Measurements from ENCODE around the gene OSBPL3.
"Not testable (repeated sequence)": the region's sequence is repeated elsewhere in the genome, so short reads cannot be mapped to it uniquely, and the experiment has no call there.

Gene OSBPL3

DNA sequence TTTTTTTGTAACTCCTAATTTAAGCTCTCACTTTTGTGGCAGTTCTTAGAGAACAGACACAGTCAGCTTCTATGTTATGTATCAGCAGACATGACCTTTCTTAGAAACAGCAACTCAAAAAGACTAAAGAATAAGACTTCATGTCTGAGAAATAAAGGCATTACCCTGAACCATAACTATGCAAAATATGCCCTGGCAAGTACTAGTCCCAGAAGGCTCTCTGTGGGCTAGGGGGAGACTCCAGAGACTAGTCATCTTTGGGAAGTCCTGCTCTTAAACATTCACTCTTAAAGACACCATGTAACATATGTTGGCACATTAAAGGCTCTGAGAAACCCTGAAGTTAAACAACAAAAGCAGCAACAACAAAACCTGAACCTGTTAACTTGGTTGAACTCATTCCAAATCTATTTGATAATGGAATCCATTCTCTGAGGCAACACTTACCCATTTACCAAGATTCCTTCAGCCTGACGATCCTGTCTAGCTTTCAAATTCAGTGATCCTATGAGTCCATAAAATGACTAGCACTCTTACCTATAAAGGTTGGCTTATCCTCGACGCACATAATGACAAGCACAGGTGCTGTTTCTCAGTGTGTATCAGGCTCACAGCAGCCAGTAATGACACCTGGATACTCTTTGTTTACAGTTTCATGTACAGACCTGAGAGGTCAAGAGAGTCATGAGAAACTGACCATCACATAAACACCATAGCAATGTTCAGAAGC, 62.3 kb downstream of the OSBPL3 start:
- no peak for DNase-seq

GRCh38 chr7:24916463-24917040, 63.4 kb downstream of the OSBPL3 start:
- DNase-seq: no peak

- DNase-seq: no peak
Measured at GRCh38 chr7:24914465-24914859, 65.5 kb downstream of the OSBPL3 start.

- DNase-seq: no peak
Measured at GRCh38 chr7:24913801-24914464, 66.0 kb downstream of the OSBPL3 start.

- no peak for DNase-seq
Measured at GRCh38 chr7:24912874-24913514, 67.0 kb downstream of the OSBPL3 start.

DNA sequence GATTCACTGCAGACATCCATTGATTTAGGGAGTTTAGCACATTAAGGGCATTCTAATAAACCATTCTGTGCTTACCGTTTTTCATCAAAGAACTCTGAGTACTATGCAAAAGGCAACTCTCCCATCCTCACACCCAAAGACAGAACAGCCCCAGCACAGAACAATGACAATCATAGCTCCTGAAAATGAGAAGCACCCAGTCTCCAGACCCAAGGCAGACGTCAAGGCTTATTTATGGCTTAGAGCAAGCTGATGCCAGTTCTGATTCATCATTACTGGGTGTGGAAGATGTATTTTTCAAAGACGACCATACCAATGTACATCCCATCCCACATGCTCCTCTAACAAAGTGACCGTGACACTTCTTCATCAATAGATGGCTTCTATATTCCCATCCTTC, 67.6 kb downstream of the OSBPL3 start:
- DNase-seq: no peak

- DNase-seq: no peak
Measured at GRCh38 chr7:24911213-24911603, 68.8 kb downstream of the OSBPL3 start.

- no peak for DNase-seq
Measured at GRCh38 chr7:24910551-24911212, 69.3 kb downstream of the OSBPL3 start.

GRCh38 chr7:24908727-24909126, 71.3 kb downstream of the OSBPL3 start:
- DNase-seq: no peak

GRCh38 chr7:24908166-24908565, 71.8 kb downstream of the OSBPL3 start:
- DNase-seq: no peak

DNA sequence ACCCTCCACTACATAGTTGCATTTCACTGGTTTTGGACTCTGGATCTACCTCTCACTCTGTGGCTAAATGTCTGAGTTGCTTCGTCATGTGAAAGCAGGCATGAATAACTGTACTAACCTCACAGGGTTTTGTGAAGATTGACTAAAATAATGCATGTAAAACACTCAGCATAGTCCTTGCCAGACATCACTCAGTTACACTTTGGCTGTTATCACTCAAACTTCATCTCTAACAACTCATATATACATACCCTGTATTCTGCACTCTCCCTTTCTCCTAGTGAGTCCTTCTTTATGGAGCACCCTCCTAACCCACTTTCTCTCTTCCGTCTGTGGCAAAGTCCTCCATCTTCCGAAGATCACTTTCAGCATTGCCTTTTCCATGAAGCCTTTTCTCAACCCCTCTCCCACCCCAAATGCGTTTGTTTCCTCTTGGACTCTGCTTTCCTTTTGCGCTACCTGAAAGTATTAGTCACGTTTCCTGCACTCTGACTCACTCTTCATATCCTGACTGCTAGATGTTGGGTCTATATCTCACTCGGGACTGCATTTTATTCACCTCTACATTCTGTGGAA, 72.6 kb downstream of the OSBPL3 start:
- no peak for DNase-seq

- no peak for DNase-seq
Measured at GRCh38 chr7:24905996-24906770, 73.8 kb downstream of the OSBPL3 start.

DNA sequence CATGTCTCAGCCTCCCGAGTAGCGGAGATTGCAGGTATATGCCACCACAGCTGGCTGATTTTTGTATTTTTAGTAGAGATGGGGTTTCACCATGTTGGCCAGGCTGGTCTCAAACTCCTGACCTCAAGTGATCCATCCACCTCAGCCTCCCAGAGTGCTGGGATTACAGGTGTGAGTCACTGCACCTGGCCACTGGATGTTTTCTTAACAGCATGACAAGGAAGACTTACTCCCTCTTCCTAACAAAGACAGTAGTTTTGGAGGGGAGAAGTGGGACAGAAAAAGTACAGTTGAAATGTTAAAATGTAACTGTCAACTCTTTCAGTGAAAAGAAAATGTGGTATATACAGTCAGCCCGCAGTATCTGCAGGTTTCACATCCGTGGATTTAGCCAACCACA, 76.0 kb downstream of the OSBPL3 start:
- DNase-seq: not testable (repeated sequence)

DNA sequence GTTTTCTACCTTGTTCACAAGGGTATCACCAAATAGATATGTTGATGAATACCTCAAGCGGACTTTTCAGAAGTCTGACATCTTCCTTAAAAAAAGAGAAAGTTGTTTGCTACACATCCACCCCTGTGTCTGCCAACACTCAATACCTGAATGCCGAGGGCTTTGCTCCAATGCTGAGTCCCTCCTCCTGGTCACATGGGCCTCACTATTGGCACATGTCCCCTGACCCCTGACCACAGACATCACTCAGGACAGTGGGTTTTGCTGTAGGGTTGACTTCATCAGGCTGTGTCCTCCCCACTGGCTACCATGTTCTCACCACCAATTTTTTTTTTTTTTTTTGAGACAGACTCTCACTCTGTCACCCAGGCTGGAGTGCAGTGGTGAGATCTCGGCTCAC, 76.4 kb downstream of the OSBPL3 start:
- DNase-seq: no peak

GRCh38 chr7:24902931-24903330, 77.0 kb downstream of the OSBPL3 start:
- DNase-seq: no peak

GRCh38 chr7:24902276-24902675, 77.7 kb downstream of the OSBPL3 start:
- DNase-seq: no peak

- DNase-seq: no peak
Measured at GRCh38 chr7:24899905-24900304, 80.1 kb downstream of the OSBPL3 start.

GRCh38 chr7:24899161-24899560, 80.8 kb downstream of the OSBPL3 start:
- no peak for DNase-seq

DNA sequence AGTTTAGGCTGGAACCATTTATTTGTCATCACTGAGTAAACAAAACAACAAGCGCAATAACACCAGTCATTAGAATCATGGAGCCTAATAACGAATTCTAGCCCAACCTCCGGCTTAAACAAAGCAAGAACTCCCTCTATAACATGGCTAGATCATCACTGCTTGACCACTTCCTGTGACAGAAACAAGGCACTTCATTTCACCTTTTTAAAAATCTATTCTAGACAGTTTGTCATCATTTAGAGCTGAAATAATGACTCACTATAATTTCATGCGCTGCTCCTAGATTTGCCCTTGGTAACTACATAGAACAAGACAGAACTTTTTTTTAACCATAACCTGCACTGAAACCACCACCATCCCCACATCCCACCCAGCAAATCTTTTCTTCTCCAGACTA, 81.3 kb downstream of the OSBPL3 start:
- DNase-seq: no peak

- DNase-seq: no peak
Measured at GRCh38 chr7:24896031-24896501, 83.9 kb downstream of the OSBPL3 start.

DNA sequence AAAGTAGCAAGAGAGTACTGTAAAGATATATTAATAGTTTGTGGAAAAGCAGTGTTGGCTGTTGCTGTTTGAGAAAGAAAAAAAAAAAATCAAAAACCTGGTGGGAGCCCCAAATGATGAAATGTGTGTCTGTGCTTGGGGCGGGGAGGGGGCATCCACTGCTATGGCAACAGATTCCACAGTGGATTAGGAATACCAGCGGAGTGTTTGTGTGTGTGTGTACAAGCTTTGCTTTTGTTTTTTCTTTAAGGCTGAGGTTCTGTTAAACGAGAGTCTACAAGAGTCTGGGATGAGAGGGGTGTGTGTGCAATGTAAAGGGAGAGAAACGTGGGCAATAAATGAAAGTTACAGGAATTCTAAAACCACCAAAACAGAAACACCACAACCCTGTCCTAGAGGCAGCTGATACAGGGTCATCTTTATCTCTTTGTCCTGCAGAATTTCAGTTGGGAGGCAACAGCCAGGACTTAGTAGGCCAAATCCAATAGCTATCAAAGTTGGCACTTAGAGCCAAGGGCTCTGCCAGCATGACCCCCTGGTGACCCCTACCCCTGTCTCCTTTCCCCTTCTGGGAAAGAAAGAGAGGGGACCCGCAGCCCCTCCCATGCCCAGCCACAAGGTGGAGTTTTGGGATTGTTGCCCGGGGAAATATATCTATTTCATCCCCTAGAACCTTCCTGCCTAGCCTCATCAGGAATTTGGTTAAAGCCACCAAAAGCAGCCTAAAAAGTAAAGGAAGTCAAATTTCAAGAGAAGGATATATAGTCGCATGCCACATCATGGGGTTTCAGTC, 85.4 kb downstream of the OSBPL3 start:
- no peak for DNase-seq

Data from NCI-H82 (cell line).